Ramos (cell line): ENCODE measurements around the gene COL27A1.

Experiments
- in situ Hi-C: fragments of 300-500 bp; cut with MboI; formaldehyde crosslinking; loops from one replicate; pipeline ENCODE4 v1.14.3; 2022; ENCODE audit warnings: low sequenced_read_pairs; ENCODE audit not compliant: unreplicated experiment

COL27A1 gene

DNA sequence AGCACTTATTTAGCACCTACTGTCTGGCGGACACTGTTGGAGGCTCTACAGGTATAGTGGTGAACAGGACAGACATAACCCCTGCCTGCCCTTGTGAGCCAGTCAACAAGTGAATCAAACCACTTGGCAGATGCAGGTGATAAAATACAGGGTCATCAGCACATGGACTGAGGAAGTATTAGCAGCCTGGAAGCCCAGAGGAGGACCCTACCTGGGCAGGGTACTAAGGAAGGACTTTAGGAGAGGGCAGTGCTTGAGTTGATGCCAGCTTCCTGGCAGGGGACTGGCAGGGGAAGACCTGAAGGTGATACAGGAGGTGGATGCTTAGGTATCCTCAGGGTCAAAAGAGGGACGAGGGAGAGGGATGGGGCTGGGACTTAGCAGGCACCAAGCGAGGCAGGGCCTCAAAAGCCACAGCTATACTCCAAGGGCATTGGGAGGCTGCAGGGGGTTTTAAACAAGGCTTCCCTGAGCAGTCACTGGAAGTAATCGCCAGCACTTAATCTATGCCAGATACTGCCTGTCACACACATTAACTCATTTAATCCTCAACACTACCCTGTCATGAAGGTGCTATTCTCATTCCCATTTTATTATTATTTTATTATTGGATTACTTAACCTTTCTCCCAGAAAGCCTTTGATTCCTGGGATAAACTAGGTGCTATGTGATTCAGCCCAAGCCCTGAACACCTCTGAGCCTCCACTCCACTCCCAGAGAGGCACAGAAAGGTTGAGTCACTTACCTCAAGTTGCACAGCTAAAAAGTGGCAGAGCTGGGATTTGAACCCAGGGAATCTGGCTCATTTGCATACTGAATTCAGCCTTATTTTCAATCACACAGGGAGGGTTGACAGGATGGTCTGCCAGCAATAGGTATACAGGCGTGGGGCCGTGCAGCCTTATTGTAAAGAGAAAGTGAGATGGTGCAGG is 103.8 kb downstream of the COL27A1 start:
- in situ Hi-C loops, result no loop called here

DNA sequence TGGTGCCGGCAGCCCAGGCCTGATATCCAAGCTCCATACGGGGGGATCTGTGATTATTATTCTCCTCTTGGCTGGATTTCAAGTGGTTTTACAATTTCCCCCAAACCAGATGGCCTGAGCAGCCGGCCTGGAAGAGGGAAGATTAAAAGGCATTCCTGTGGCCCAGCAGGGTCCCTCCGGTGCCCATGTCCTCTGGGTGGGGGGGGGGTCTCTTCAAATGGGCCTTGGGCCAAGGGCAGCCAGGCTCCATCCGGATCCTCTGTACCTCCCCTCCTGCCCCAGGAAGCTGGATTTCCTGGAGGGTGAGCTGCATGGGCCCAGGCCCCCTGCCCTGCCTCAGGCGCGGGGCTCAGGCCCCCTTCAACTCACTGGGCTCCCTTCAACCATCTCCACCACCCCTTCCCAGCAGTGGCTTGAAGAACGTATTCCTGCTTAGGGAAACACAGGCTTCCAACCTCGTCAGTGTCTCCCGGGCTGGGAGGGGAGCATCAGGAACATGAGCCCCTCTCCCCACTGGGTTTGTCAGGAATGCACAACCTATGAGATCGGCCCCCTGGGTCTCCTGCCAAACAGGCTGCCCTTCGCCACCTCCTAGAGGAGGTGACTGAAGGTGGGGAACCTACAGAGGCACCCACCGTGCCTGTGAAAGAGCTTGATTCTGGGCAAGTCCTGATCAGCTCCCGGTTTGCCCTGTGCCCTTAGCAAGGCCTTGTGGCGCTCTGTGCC is 104.6 kb downstream of the COL27A1 start:
- in situ Hi-C loops, result no loop called here

DNA sequence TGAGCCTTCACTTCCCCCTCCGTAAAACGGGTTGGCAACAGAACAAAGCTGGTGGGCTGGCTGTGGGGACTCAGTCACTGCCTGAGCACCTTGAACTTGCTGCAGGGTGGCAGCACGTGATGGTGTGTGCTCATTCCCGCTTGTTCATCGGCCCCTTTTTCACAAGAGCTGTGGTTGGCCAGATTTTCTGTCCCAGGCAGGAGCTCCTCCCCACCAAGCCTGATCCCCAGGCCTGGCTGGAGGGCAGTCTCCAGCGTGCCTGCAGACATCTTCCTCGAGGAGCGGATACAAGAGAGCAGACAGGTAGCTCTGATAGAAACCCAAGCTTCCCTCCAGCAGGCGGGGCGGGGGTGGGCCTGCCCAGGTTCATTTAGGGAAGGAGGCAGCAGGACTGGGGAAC is 105.7 kb downstream of the COL27A1 start:
- in situ Hi-C loops, result no loop called here

DNA sequence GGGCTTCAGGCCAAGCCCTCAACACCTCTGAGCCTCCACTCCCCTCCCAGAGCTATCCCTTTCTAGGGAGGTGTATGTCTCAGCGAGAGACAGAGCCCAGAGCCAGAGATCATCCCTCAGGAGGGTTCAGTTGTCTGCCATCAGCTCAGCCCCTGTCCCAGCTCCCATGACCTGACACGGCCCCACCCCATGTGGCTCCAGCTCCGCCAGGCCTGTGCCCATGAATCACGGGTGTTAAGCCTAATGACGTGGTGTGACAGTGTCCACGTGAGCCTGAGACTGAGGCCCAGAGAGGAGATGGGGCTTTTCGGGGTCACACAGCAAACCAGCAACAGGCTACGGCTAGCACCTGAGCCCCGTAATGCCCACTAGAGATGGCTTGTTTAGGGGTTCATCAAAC is 106.7 kb downstream of the COL27A1 start:
- in situ Hi-C loops, result no loop called here

DNA sequence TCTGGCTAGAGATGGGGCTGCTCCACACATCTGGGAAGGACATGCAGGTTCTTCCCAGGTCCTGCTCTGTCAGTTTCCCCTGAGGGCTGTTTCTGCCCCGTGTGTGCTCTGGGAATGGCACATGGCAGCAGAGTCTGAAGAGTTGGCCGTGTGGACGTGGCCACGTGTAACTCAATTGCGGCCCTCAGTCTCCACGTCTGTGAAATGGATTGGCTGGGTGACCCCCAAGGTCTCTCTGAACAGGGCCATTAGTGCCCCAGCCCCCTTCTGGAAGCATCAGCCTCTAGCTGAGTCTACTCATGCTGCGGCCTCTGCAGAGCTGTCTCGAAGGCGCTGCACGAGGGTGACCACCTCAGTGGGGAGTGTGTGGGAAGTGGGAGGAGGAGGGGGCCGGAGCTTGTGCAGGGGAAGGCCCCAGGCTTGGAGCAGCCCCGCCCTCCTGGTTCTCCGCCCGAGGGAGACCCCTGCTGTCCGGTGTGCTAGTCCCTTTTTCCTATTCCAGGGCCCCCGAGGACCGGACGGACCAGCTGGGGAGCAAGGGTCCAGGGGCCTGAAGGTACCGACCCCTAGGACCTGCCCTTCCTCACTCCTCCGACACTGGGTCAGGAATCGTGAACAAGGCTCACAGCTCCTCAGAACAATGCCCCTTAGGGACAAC is 108.6 kb downstream of the COL27A1 start:
- in situ Hi-C loops, result no loop called here

DNA sequence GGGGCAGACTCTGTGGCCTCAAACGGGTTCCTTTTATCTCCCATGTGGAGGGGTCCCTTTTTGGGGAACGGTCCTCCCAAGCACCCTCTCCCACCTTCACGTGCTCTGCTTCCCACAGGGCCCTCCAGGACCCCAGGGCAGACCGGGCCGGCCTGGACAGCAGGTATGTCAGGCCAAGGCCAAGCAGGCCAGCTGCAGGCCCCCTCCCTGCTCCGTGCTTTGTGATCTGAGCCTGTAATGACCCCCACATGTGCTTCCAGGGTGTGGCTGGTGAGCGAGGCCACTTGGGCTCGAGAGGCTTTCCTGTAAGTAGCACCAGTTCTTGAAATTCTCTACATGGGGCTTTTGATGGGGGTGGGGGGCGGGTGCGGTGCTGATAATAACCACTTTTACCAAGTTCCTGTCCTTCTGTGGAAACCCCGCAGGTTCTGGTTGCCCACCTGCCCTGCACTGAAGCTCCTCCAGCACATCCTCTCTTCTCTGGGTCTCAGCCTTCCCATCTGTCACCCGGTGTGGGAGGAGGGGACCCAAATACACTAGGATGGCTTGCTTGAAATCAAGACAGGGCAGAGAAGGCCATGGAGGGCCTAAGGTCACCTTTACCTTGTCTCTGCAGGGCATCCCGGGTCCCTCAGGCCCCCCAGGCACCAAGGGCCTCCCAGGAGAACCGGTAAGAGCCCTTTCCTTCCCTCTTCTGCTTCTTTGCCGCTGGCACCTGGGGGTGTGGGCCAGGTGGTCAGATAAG is 109.6 kb downstream of the COL27A1 start:
- in situ Hi-C loops, result no loop called here

DNA sequence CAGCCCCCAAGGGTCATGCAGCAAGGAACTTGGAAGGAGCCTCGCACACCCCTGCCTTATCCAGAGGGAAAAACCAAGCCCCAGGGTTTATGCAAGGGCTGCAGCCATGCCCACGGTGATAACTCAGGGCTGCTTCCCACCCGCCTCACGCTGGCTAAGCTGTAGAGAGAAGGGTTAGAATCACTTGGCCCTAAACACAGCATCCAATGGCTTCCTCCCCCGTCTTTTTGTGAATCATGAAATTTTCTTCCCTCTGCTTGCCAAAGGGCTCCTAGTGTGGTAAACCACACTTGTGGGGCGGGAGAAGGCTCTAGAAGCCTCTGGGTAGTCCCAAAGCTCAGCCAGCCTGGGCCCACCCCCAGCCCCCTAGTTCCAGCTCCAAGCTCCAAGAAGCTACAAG is 111.6 kb downstream of the COL27A1 start:
- in situ Hi-C loops, result no loop called here

DNA sequence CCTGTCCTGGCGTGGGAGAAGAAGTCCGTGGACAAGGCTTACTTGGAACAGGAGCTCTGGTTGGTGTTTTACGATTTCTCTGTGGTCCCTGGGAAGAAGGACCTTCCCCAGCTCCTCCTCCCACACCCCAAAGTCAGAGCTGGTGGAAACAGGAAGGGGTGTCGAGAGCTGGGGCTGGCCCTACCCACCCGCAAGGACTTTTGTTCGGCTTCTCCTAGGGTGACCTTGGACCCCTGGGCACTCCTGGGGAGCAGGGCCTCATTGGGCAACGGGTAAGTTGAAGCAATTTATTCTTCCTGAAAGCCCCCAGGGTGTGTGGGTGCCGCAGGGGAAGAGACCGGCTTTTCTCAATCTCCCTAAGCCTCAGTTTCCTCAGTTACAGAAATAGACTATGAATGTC is 113.7 kb downstream of the COL27A1 start:
- in situ Hi-C loops, result no loop called here

DNA sequence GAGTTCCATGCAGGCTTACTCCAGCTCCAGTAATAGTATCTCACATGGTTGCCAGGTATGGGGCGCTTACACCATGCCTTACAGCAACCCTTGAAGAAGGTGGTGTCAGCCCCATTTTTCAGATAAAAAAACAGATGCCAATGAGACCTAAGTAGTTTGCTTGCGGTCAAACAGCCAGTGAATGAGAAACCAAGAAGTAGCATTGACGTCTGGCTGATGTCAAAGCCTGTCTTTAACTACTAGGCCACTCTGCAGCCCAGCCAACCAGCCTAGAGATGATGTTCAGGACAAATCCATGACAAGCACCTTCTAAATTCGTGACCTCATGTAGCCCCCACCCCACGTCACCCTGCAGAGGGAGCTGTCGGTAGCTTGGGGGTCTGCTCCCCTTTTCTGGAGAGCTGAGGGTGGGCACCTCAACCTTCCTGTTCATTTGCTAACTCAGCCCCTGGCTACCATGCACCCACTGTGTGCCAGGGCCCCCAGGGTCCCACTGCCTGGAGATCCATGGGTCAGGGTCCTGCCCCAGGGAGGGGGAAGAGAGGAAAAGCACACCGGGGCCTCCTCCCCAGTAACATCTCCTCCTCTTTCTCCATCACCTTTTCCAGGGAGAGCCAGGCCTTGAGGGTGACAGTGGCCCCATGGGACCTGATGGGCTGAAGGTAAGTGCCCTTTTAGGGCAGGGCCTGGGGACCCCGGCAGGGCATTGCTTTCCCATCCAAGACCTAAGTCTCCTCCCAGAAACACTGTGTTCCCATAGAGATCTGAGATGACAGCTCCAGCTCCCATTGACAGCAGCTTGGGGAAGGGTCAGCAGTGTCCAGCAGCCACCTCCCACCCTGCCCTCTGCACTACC is 115.0 kb downstream of the COL27A1 start:
- in situ Hi-C loops, result no loop called here

DNA sequence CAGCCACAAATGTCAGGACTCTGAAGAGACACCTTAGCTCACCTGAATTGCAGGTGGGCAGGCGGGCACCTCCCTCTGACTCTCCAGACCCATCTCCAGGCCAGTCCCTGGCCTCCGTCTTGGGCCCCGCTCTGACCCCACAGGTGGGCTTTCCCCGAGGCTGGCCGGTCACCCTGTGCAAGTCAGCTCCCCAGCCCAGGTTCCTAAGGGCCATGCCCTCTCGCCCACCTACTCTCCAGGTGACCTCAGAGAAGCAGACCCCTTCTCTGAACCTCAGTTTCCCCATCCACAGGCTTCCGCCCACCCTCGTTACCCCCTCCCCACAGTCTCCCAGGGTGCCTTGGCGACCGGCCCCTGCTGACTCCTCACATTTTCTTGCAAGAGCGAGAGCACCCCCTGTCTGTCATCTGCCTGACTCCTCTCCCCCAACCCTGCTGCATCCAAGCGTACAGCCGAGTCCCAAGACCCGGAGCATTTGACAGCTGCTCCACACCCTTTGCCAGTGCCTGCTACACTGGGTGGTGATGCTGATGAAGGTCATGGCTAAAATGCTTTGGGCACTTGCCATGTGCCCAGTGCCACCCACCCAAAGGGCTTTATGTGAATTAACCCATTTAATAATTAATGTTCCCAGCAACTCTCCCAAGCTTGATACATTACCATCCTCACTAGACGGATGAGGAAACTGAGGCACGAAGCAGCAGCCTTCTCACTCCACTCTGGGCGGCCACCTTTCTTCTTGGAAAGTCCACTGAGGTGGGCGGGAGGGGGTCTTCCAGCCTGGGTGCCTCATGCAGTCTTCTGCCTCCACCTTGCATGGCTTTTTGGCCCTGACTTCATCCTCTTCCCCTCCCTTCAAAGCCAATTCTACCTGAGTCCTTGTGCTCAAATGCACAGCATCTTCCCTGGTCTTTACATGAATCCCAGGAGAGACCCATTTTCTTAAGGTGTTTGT is 116.5 kb downstream of the COL27A1 start:
- in situ Hi-C loops, result no loop called here

DNA sequence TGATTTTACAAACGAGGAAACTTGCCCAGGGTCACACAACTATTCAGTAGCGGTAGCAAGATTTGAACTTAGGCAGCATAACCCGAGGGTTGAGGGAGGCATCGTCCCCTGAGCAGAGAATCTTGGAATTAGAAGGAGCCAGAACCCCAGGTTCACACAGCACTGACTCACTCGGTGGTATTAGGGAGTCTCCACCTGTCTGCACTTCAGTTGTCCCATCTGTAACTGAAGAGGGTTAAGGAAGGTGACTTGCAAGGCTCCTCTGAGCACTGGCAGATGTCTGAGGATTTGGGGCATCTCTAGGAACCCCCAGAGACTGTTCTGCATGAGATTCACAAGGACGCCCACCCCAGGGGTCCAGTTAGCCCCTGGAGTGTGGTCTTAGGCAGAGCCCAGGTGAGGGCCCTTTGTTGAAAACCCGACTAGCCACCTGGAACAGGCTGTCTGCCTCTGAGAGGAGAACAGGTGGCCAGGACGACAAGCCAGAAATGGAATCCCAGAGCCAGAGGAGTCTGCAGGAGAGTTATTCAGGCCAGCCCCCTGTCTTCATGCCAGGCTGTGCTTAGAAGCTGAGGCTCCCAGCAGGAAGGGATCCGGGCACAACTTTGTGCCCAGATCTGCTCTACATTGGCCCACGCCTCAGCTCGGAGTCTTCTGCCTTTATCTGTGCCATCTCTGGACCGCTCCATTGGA is 117.5 kb downstream of the COL27A1 start:
- in situ Hi-C loops, result no loop called here

DNA sequence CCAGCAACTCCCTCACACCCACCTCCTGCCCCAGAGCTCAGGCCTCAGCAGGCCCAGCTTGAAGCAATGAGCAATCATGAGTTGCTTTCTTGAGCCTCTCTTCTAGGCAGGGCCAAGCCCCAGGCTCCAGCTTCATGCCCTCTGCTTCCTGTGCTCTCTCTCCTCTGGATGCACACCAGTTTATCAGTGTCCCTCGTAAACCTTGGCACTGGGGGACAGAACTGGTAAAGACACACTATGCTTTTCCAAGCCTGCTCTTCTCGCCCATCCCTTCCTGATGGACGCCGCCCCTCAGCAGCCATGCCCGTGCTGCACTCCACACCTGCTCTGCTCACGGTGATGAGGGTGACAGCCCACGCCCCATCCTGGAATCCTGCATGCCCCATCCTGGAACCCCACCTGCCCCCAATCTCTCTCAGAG is 118.1 kb downstream of the COL27A1 start:
- in situ Hi-C loops, result no loop called here

DNA sequence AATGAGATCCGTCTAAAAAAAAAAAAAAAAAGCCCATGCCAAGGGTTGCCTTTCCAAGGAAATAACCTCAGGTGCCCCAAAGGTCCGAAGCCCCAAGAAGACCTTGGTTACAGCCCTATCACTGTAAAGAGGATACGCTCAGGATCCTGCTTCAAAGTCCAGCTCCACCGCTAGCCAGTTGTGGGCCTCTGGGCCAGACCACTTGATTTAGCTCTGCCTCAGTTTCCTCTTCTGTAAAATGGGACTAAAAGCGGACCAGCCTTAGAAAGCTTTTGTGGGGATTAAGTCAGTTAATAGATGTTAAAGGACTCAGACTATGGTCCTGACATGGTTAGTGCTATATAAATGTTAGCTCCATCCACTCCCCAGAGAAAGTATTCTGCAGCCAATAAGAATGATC is 118.9 kb downstream of the COL27A1 start:
- in situ Hi-C loops, result no loop called here

DNA sequence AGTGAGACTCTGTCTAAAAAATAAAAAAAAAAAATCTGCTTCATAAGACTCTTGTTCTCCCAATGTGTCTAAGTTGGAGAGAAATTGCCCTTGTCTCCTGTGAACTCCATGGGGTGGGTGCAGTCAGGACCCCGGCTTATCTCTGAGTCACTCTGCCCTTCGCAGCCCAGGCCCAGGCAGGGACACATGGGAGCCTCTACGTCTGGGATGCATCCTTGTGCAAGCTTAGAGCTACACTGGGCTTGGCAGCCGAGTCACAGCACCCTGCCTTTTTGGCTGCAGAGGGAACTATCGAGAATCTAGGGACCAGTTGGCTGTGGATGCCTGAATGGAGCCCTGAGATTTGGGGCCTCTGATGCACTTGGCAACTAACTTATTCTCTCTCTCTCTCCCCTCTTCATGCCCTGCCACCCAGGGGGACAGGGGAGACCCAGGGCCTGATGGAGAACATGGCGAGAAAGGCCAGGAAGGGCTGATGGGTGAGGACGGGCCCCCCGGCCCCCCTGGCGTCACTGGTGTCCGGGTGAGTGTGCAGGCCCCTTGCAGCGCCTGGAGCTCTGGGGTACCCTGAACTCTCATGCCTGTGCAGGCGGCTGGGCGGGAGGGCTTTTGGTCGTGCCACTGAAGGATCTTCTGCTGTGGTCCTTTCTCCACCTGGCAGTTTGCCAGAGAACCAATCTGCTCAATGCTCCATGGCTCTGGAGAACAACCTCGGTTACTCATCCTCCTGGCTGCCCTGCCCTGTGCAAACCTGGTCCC is 120.1 kb downstream of the COL27A1 start:
- in situ Hi-C loops, result loop anchor here (25.0 kb wide), 1 partner anchor 163 kb away; no protein-coding TSS in a partner anchor

DNA sequence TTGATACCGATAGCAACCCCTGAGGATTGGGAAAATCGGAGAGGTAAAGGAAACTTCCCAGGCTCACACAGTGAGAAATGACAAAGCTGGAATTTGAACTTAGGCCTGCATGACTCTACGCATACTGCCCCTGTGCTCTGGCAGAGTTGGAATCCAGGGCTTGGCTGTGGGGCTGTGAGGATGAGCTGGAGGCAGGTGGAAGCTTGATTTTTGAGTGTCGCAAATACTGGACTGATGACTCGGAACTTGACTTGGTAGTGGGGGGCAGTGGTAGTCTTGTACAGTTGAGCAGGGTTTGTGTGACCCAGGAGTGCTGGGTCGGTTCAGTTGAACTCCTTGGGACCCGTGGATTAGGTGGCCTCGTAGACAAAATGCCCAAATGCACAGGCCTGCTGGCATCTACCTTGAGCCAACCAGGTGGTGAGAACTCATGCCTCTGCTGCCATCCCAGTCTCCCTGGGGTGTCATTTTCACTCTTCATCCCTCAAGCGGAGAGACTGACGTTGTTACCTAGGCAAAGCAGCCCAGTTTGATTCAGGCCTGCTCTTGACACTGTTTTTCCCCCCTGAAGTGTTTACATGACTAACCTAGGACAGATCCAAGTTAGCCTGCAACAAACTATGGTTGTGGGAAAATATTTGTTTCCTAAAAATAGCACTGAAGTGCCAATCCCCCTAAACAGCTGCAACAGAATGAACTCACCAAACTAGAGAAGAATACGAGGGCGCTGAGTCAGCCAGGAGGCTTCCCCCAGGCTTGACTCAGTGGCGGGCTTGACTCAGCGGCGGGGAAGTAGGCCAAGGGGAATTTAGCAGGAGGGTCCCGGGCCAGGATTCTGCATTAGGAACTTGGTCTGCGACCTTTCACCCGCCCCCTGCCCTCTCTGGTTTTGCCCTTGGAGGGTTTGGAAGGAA is 121.8 kb downstream of the COL27A1 start:
- in situ Hi-C loops, result loop anchor here (25.0 kb wide), 1 partner anchor 165 kb away; no protein-coding TSS in a partner anchor

DNA sequence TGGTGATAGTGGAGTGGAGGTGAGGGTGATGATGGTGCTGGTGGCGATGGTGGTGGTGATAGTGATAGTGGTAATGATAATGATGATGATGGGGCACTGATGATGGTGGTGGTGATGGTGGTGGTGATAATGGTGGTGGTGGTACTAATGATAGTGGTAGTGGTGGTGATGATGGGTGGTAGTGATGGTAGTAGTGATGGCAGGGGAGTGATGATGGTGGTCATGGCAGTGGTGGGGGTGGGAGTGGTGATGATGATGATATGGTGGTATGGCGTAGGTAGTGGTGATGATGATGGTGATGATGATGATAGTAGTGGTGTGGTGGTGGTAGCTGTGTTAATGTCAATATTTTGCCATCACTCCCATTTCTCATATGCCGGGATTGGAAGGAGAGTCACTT is 123.0 kb downstream of the COL27A1 start:
- in situ Hi-C loops, result loop anchor here (25.0 kb wide), 1 partner anchor 166 kb away; no protein-coding TSS in a partner anchor
